Neural progenitor cell (in vitro differentiated cells): Measurements from ENCODE around the gene GNA15.

Experiments used
- EZH2 ChIP-seq: fragments of 200-600 bp; sonication (generic); IDR thresholded peaks from 2 replicates; pipeline ENCODE4 v1.6.1; 2017; ENCODE audit warnings: antibody characterized with exemption, mild to moderate bottlenecking, moderate library complexity
- EZH2phosphoT487 ChIP-seq: fragments of 200-600 bp; sonication (generic); IDR thresholded peaks from 2 replicates; pipeline ENCODE4 v1.6.1; 2017; ENCODE audit warnings: antibody characterized with exemption
- TF ChIP-seq, protein P1 (sequence below): fragments of 200-600 bp; sonication (generic); IDR thresholded peaks from 2 replicates; pipeline ENCODE4 v1.5.1; 2017; ENCODE audit warnings: antibody characterized with exemption, mild to moderate bottlenecking

DNA sequence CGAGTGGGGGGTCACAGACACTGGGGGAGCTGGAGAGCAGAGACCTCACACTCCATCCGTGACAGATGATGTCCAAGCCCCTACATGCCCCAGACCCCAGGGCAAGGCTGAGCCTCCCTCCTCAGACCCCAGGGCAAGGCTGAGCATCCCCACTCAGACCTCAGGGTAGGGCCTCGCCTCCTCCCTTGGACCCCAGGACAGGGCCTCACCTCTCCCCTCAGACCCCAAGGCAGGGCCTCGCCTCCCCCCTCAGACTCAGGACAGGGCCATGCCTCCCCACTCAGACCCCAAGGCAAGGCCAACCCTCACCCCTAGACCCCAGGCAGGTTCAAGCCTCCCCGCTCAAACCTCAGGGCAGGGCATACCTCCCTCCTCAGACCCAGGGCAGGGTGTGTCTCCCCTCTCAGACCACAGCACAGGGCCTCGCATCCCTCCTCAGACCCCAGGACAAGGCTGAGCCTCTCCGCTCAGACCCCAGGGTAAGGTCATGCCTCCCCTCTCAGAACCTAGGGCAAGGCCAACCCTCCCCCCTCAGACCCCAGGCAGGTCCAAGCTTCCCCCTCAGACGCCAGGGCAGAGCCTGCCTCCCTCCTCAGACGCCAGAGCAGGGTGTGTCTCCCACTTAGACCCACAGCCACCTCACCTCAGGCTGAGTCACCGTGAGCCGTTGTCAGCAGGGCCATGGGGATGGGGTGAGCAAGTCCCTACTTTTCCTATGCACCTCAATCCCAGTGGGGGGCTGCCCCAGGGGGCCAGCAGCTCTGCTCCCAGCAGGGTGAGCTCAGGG lies 41.1 kb downstream of the GNA15 start:
- TF ChIP-seq, protein P1, sequence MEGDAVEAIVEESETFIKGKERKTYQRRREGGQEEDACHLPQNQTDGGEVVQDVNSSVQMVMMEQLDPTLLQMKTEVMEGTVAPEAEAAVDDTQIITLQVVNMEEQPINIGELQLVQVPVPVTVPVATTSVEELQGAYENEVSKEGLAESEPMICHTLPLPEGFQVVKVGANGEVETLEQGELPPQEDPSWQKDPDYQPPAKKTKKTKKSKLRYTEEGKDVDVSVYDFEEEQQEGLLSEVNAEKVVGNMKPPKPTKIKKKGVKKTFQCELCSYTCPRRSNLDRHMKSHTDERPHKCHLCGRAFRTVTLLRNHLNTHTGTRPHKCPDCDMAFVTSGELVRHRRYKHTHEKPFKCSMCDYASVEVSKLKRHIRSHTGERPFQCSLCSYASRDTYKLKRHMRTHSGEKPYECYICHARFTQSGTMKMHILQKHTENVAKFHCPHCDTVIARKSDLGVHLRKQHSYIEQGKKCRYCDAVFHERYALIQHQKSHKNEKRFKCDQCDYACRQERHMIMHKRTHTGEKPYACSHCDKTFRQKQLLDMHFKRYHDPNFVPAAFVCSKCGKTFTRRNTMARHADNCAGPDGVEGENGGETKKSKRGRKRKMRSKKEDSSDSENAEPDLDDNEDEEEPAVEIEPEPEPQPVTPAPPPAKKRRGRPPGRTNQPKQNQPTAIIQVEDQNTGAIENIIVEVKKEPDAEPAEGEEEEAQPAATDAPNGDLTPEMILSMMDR: no peak
- TF ChIP-seq EZH2 (no peak), EZH2phosphoT487 (no peak)
